CD4-positive, alpha-beta T cell treated with Interleukin-15 for 1 hour (primary cell): ENCODE results near the gene NAALADL2.

Experiments
- DNase-seq: peaks from one replicate; pipeline ENCODE4 v3.0.0-alpha.2; 2020

Gene NAALADL2

GRCh38 chr3:174891524-174892203 lies 32.5 kb downstream of the NAALADL2 start:
- no peak for DNase-seq

- DNase-seq, result no peak
Measured at GRCh38 chr3:174907027-174907426, 47.9 kb downstream of the NAALADL2 start.

GRCh38 chr3:174907628-174908407 lies 48.7 kb downstream of the NAALADL2 start:
- no peak for DNase-seq

- no peak for DNase-seq
Measured at GRCh38 chr3:174931473-174932353, 72.6 kb downstream of the NAALADL2 start.

- no peak for DNase-seq
Measured at GRCh38 chr3:174936590-174936989, 77.5 kb downstream of the NAALADL2 start.

GRCh38 chr3:174937478-174937877 lies 78.3 kb downstream of the NAALADL2 start:
- no peak for DNase-seq

GRCh38 chr3:174938102-174938501 lies 79.0 kb downstream of the NAALADL2 start:
- DNase-seq, result no peak

GRCh38 chr3:174940151-174940550 lies 81.0 kb downstream of the NAALADL2 start:
- no peak for DNase-seq

GRCh38 chr3:174945276-174945675 lies 86.1 kb downstream of the NAALADL2 start:
- DNase-seq, result no peak

- DNase-seq, result no peak
Measured at GRCh38 chr3:174945951-174946350, 86.8 kb downstream of the NAALADL2 start.

GRCh38 chr3:174949523-174949922 lies 90.4 kb downstream of the NAALADL2 start:
- DNase-seq, result no peak

GRCh38 chr3:174951034-174951433 lies 91.9 kb downstream of the NAALADL2 start:
- no peak for DNase-seq

GRCh38 chr3:174951498-174952005 lies 92.4 kb downstream of the NAALADL2 start:
- DNase-seq, result no peak

GRCh38 chr3:174953068-174953467 lies 93.9 kb downstream of the NAALADL2 start:
- DNase-seq, result no peak

GRCh38 chr3:174955513-174956016 lies 96.4 kb downstream of the NAALADL2 start:
- DNase-seq, result no peak

- DNase-seq, result no peak
Measured at GRCh38 chr3:174957081-174957480, 97.9 kb downstream of the NAALADL2 start.

- no peak for DNase-seq
Measured at GRCh38 chr3:174957551-174958001, 98.4 kb downstream of the NAALADL2 start.

- DNase-seq, result no peak
Measured at GRCh38 chr3:174958671-174959328, 99.7 kb downstream of the NAALADL2 start.

GRCh38 chr3:174959556-174960065 lies 100.5 kb downstream of the NAALADL2 start:
- DNase-seq, result no peak

- no peak for DNase-seq
Measured at GRCh38 chr3:174960898-174961297, 101.8 kb downstream of the NAALADL2 start.

- no peak for DNase-seq
Measured at GRCh38 chr3:174973465-174973864, 114.3 kb downstream of the NAALADL2 start.

- no peak for DNase-seq
Measured at GRCh38 chr3:174986685-174987084, 127.6 kb downstream of the NAALADL2 start.
